H1 (cell line): ENCODE measurements around the gene ACRBP. TPM values are rescaled to one million over a fixed set of nuclear protein-coding genes. Genes with fewer than 3 reads are reported as not detected.

Experiments used
- CTCF ChIA-PET: fragments of 300-600 bp; sonication (Branson Sonifier 250); formaldehyde crosslinking; loops from one replicate; lab custom pipeline; 2021; ENCODE audit not compliant: partially characterized antibody; lab: Charles Lee
- POLR2A ChIA-PET: fragments of 300-600 bp; sonication (Branson Sonifier 250); formaldehyde crosslinking; loops from one replicate; lab custom pipeline; 2021; ENCODE audit warnings: inconsistent platforms; ENCODE audit not compliant: partially characterized antibody; lab: Charles Lee
- DNase-seq, 2 experiments: peaks; one replicate each; pipeline versions ENCODE4 v3.0.0 to v3.0.0-alpha.2; 2010 to 2022; ENCODE audit warnings: low spot score in 2 of 2, low read depth in 1 of 2, mixed read lengths in 1 of 2
- FAIRE-seq: peaks from 2 replicates; lab custom pipeline; 2011; peaks lifted over from hg19 to GRCh38; lab: Jason Lieb, UNC
- H2AFZ ChIP-seq: 2 replicates; pipeline ENCODE4 v1.8.1; 2012; ENCODE audit warnings: low read length, inconsistent platforms
- H2AK5ac ChIP-seq: 2 replicates; pipeline ENCODE4 v1.6.1; 2013; ENCODE audit warnings: low read depth, low read length
- H2BK120ac ChIP-seq: replicated peaks from 2 replicates; pipeline ENCODE3; 2013; ENCODE audit warnings: low read depth, low read length, inconsistent platforms
- H2BK12ac ChIP-seq: 2 replicates; pipeline ENCODE4 v1.6.1; 2013; ENCODE audit warnings: low read depth, low read length
- H2BK15ac ChIP-seq: 2 replicates; pipeline ENCODE4 v1.6.1; 2013; ENCODE audit warnings: low read length
- H2BK20ac ChIP-seq: 2 replicates; pipeline ENCODE4 v1.6.1; 2013; ENCODE audit warnings: low read length
- H2BK5ac ChIP-seq: 2 replicates; pipeline ENCODE4 v1.6.1; 2013; ENCODE audit warnings: low read depth, low read length
- H3K14ac ChIP-seq: 2 replicates; pipeline ENCODE4 v1.6.1; 2013; ENCODE audit warnings: inconsistent platforms; ENCODE audit not compliant: insufficient read length
- H3K18ac ChIP-seq: 2 replicates; pipeline ENCODE4 v1.6.1; 2013; ENCODE audit warnings: low read length; ENCODE audit errors: extremely low read depth
- H3K23ac ChIP-seq: 2 replicates; pipeline ENCODE4 v1.6.1; 2013; ENCODE audit warnings: inconsistent platforms; ENCODE audit not compliant: insufficient read length
- H3K23me2 ChIP-seq: 2 replicates; pipeline ENCODE4 v1.6.1; 2013; ENCODE audit warnings: low read depth, low read length
- H3K27ac ChIP-seq: 2 replicates; pipeline ENCODE4 v1.6.1; 2011; ENCODE audit warnings: low read depth, low read length, inconsistent platforms
- H3K27me3 ChIP-seq, 4 experiments: replicated peaks in 1 of 4; 1 replicate in 1 of 4; 2 replicates in 3 of 4; pipeline versions ENCODE4 v1.6.1 to v1.8.1; 2011 to 2013; ENCODE audit warnings: low read length in 3 of 4, mild to moderate bottlenecking in 3 of 4, inconsistent platforms in 2 of 4, mixed read lengths in 2 of 4, moderate library complexity in 1 of 4; ENCODE audit not compliant: control insufficient read depth in 3 of 4, insufficient read depth in 3 of 4; ENCODE audit errors: extremely low read depth in 1 of 4
- H3K36me3 ChIP-seq, 4 experiments: 2 replicates each; pipeline versions ENCODE4 v1.6.1 to v1.8.1; 2011 to 2013; ENCODE audit warnings: mild to moderate bottlenecking in 4 of 4, low read length in 3 of 4, moderate library complexity in 2 of 4, control low read depth in 1 of 4, inconsistent platforms in 1 of 4; ENCODE audit not compliant: insufficient read depth in 4 of 4, control insufficient read depth in 2 of 4
- H3K4ac ChIP-seq: replicated peaks from 2 replicates; pipeline ENCODE3; 2013; ENCODE audit warnings: low read length, low read depth, mixed read lengths, inconsistent platforms; ENCODE audit not compliant: insufficient read length
- H3K4me1 ChIP-seq, 4 experiments: replicated peaks in 1 of 4; 1 replicate in 1 of 4; 2 replicates in 3 of 4; pipeline versions ENCODE4 v1.6.1 to v1.8.1; 2011 to 2013; ENCODE audit warnings: low read length in 3 of 4, inconsistent platforms in 2 of 4, mixed read lengths in 1 of 4; ENCODE audit not compliant: insufficient read depth in 4 of 4, control insufficient read depth in 3 of 4
- H3K4me2 ChIP-seq, 2 experiments: 2 replicates each; pipeline versions ENCODE4 v1.6.1 to v1.8.1; 2011 to 2013; ENCODE audit warnings: low read depth in 2 of 2, low read length in 2 of 2, control low read depth in 1 of 2, inconsistent platforms in 1 of 2, mild to moderate bottlenecking in 1 of 2; ENCODE audit not compliant: insufficient read depth in 1 of 2
- H3K4me3 ChIP-seq, 4 experiments: fragments of 200-600, 300-600 bp in 1 of 4; sonication (generic), shearing (Covaris generic), sonication (Bioruptor Twin) in 1 of 4; 2 replicates each; pipeline versions ENCODE4 v1.5.1 to v1.8.1; 2011 to 2016; ENCODE audit warnings: low read length in 4 of 4, low read depth in 3 of 4, control low read depth in 2 of 4, inconsistent platforms in 2 of 4, mild to moderate bottlenecking in 2 of 4, mixed read lengths in 1 of 4, moderate library complexity in 1 of 4; ENCODE audit not compliant: insufficient read depth in 2 of 4; ENCODE audit errors: extremely low read depth in 1 of 4
- H3K56ac ChIP-seq: replicated peaks from 2 replicates; pipeline ENCODE3; 2013; ENCODE audit warnings: low read depth, mild to moderate bottlenecking, mixed read lengths, low read length, inconsistent platforms; ENCODE audit not compliant: insufficient read length
- H3K79me1 ChIP-seq: 2 replicates; pipeline ENCODE4 v1.6.1; 2013; ENCODE audit warnings: low read depth, low read length, control low read depth
- H3K79me2 ChIP-seq, 2 experiments: 2 replicates each; pipeline versions ENCODE4 v1.6.1 to v1.8.1; 2012 to 2013; ENCODE audit warnings: low read length in 2 of 2, mild to moderate bottlenecking in 2 of 2, inconsistent platforms in 1 of 2; ENCODE audit not compliant: insufficient read depth in 2 of 2, control insufficient read depth in 1 of 2
- H3K9ac ChIP-seq, 4 experiments: replicated peaks in 1 of 4; 1 replicate in 1 of 4; 2 replicates in 3 of 4; pipeline versions ENCODE4 v1.6.1 to v1.8.1; 2011 to 2013; ENCODE audit warnings: low read depth in 3 of 4, low read length in 3 of 4, control low read depth in 2 of 4, mild to moderate bottlenecking in 2 of 4, moderate library complexity in 2 of 4, inconsistent platforms in 1 of 4; ENCODE audit errors: extremely low read depth in 1 of 4
- H3K9me3 ChIP-seq, 2 experiments: 2 replicates each; pipeline versions ENCODE4 v1.6.1 to v1.8.1; 2012 to 2013; ENCODE audit warnings: mild to moderate bottlenecking in 2 of 2, moderate library complexity in 2 of 2, control low read depth in 1 of 2, inconsistent platforms in 1 of 2, low read depth in 1 of 2, low read length in 1 of 2, mixed read lengths in 1 of 2; ENCODE audit not compliant: insufficient read depth in 2 of 2
- H4K20me1 ChIP-seq, 2 experiments: replicated peaks in 1 of 2; 2 replicates each; pipeline versions ENCODE3 to v1.8.1; 2011 to 2013; ENCODE audit warnings: inconsistent platforms in 2 of 2, low read length in 2 of 2, mild to moderate bottlenecking in 1 of 2; ENCODE audit not compliant: insufficient read depth in 2 of 2, control insufficient read depth in 1 of 2
- H4K5ac ChIP-seq: 2 replicates; pipeline ENCODE4 v1.6.1; 2013; ENCODE audit warnings: low read length, low read depth, mixed read lengths, inconsistent platforms; ENCODE audit not compliant: insufficient read length
- H4K8ac ChIP-seq: 2 replicates; pipeline ENCODE4 v1.8.0; 2013; ENCODE audit warnings: mild to moderate bottlenecking, moderate library complexity, low read length, inconsistent platforms; ENCODE audit not compliant: insufficient read depth; ENCODE audit errors: extremely low read depth
- H4K91ac ChIP-seq: replicated peaks from 2 replicates; pipeline ENCODE3; 2013; ENCODE audit warnings: low read length, mixed read lengths, inconsistent platforms; ENCODE audit not compliant: insufficient read length
- EGR1 ChIP-seq: IDR thresholded peaks from 2 replicates; pipeline ENCODE4 v1.6.1; 2011; ENCODE audit warnings: low read depth, low read length, borderline replicate concordance
- WGBS, 2 experiments: shearing (Covaris generic) in 1 of 2; methylation state at CpG; one replicate each; pipeline versions ENCODE4 v1.1.6 to v1.1.7; 2013 to 2015; ENCODE audit warnings: low lambda C conversion rate in 2 of 2, mixed read lengths in 2 of 2, inconsistent platforms in 1 of 2, low coverage in 1 of 2, missing lambda C conversion rate in 1 of 2; ENCODE audit not compliant: insufficient replicate concordance in 2 of 2, insufficient coverage in 1 of 2, insufficient read length in 1 of 2; ENCODE audit errors: extremely low coverage in 1 of 2, missing lambda C conversion rate in 1 of 2; 5-methylcytosine and 5-hydroxymethylcytosine counted together
- polyA plus RNA-seq, 7 experiments: library from polyadenylated mRNA; depleted of rRNA in 3 of 7; stranded (reverse) in 5 of 7; unstranded in 2 of 7; fragments of >200 nt in 5 of 7; fragments of 200-250 nt in 2 of 7; gene quantifications; 1 replicate in 5 of 7; 2 replicates in 1 of 7; 4 replicates in 1 of 7; pipeline versions ENCODE4 v1.2.1 to v1.2.3, GENCODE V29; 2011 to 2013; ENCODE audit warnings: missing spikeins in 2 of 7, mixed read lengths in 2 of 7
- total RNA-seq: library from RNA; stranded (reverse); fragmentation: NEBNext Ultra II Directional; extraction: Animal tissue kit (Norgen Biotek cat#: 25700); gene quantifications from 2 replicates; pipeline ENCODE4 v1.2.1, GENCODE V29; 2021
- TF ChIP-seq, protein P1 (sequence below): IDR thresholded peaks from 2 replicates; pipeline ENCODE4 v1.6.1; 2012; ENCODE audit warnings: low read length, inconsistent platforms
- TF ChIP-seq, protein P2 (sequence below): IDR thresholded peaks from 2 replicates; pipeline ENCODE4 v1.6.1; 2012; ENCODE audit warnings: inconsistent platforms

The ACRBP gene
- total and polyA plus RNA-seq, 2 of the 8 experiments (the other 6 are each of a cell fraction or from before 2014, with no cell fraction given) = 0.80 to 5.2 TPM

DNA sequence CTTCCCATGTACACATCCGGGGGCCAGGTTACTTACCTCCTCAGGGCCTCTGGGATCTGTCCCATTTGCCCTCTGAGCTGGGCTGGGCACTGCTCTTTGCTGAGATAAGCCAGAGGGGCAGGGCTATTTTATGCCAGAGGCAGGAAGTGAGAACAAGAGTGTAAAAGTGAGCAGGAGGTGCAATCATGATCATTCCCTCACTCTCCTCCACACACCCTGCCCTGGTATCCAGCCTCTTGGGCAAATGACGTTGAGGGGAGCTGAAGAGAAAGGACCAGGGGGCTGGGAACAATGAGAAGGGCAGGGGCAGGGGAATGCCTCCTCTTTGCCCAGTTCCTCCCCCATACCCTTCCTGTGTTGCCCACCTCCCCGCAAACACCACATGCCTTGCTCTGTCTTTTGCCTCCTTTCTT is 15.7 kb downstream of the ACRBP start:
- no peak overlapping the region for H4K91ac ChIP-seq
- no peak overlapping the region for H3K4me3 ChIP-seq
- POLR2A ChIA-PET = interaction anchor here (1.0 to 2.5 kb wide), 6 partner anchors 9 to 93 kb away, joined by 3 to 18 read pairs (median 5); partner anchors contain the start of gene ACRBP
- H3K36me3 ChIP-seq = no peaks in the 10 kb centered on the region
- no peak overlapping the region for H2BK20ac ChIP-seq
- no peak overlapping the region for H2AFZ ChIP-seq
- 85% methylated on average over 3 of the region's 3 CpGs; no CpG with 5 or more reads in 1 of the 2 experiments for WGBS, 2 experiments
- no peaks in the 10 kb centered on the region for H3K27me3 ChIP-seq
- no peaks in the 10 kb centered on the region for H4K20me1 ChIP-seq
- H2AK5ac ChIP-seq = no peak overlapping the region
- no peak overlapping the region for H3K18ac ChIP-seq
- no peak overlapping the region for H2BK12ac ChIP-seq
- H3K23ac ChIP-seq = no peak overlapping the region
- H3K23me2 ChIP-seq = no peaks in the 10 kb centered on the region
- H3K27ac ChIP-seq = no peak overlapping the region
- no peak overlapping the region for H3K56ac ChIP-seq
- no peaks in the 10 kb centered on the region for H3K9me3 ChIP-seq
- H2BK5ac ChIP-seq = no peak overlapping the region
- no peaks in the 10 kb centered on the region for H3K79me1 ChIP-seq
- FAIRE-seq (no peak), DNase-seq (no peak)
- H3K79me2 ChIP-seq = no peaks in the 10 kb centered on the region
- H4K8ac ChIP-seq = peak overlapping the region; percentile 54; the same call in 1 of the 2 replicates
- TF ChIP-seq, protein P1, sequence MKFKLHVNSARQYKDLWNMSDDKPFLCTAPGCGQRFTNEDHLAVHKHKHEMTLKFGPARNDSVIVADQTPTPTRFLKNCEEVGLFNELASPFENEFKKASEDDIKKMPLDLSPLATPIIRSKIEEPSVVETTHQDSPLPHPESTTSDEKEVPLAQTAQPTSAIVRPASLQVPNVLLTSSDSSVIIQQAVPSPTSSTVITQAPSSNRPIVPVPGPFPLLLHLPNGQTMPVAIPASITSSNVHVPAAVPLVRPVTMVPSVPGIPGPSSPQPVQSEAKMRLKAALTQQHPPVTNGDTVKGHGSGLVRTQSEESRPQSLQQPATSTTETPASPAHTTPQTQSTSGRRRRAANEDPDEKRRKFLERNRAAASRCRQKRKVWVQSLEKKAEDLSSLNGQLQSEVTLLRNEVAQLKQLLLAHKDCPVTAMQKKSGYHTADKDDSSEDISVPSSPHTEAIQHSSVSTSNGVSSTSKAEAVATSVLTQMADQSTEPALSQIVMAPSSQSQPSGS = no peak
- TF ChIP-seq EGR1 = no peak
- TF ChIP-seq, protein P2, sequence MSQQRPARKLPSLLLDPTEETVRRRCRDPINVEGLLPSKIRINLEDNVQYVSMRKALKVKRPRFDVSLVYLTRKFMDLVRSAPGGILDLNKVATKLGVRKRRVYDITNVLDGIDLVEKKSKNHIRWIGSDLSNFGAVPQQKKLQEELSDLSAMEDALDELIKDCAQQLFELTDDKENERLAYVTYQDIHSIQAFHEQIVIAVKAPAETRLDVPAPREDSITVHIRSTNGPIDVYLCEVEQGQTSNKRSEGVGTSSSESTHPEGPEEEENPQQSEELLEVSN = no peak
- peaks cover 0 to 11% (median 2%) of the 10 kb centered on the region in 4 experiments; a peak in 5 of 7 replicates for H3K4me1 ChIP-seq
- CTCF ChIA-PET = interaction anchor here (0.6 to 7.9 kb wide), 9 partner anchors 8 to 638 kb away, joined by 3 to 65 read pairs (median 3); no protein-coding TSS in a partner anchor
- H2BK15ac ChIP-seq = no peak overlapping the region
- no peak overlapping the region for H3K9ac ChIP-seq
- no peak overlapping the region for H2BK120ac ChIP-seq
- no peak overlapping the region for H3K4me2 ChIP-seq
- H4K5ac ChIP-seq = no peak overlapping the region
- no peak overlapping the region for H3K4ac ChIP-seq
- no peak overlapping the region for H3K14ac ChIP-seq
